GM21360 (cell line): ENCODE measurements around the gene KLHL4.
A peak's percentile ranks its signal among the peaks of the same experiment; 100 is the strongest.
"Not testable (repeated sequence)": the region's sequence is repeated elsewhere in the genome, so short reads cannot be mapped to it uniquely, and the experiment has no call there.

ENCODE experiments used
- ATAC-seq: cut with Tn5 transposase; IDR thresholded peaks from one replicate; pipeline ENCODE4 v1.9.1; 2021; ENCODE audit warnings: mild to moderate bottlenecking, moderate library complexity; ENCODE audit not compliant: unreplicated experiment

KLHL4 gene

DNA sequence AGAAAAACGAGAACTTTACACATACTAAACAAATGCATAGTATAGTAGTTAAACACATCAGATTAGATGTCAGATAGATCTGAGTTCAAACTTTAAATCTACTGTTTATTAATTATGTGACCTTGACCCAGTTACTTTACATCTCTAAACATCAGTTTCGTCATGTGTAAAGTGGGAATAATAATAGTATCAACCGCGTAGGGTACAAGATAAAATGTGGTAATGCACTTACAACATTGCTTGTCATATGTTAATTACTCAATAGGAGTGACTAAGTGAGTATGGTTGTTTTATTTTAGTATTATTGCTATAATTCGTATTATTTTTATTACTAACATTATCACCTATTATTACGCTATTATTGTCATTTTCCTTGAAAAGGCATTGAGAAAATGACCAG is 144.2 kb downstream of the KLHL4 start:
- ATAC-seq, result no peak

DNA sequence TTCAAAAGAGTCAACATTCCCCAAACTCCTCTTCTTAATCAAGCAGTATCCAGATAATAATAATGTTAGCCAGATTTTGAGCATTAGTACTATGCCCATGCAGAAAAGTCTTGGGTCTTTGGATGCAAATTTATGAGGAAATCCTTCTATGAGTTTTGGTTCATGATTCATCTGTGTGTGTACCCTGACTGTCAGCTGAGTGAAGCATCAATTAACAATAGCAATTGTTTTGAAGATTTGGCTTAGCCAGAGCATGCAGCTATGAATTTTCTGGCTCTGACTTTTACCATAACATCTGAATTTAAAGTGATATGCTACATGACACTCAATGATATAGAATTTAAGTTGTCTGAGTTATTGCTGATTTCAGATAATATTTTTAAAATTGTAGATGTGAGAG is 145.8 kb downstream of the KLHL4 start:
- no peak for ATAC-seq

DNA sequence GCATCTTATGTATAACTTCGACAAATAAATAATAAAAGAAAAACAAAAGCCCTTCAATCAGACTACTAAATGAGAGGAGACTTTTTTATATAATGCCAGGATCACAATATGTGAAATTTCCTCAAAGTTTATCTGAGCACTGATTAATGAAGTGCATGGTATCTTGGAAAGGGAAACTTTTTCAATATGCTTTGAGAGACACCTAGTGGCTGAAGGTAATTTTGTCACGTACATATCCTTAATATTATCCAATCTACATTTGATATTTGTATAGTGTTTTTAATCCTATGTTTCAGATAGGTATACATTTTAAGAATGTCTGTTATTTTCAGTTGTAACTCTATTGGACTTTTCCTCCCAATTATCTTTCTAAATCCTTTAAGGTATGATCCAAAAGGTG is 146.8 kb downstream of the KLHL4 start:
- ATAC-seq, result peak; percentile 60

DNA sequence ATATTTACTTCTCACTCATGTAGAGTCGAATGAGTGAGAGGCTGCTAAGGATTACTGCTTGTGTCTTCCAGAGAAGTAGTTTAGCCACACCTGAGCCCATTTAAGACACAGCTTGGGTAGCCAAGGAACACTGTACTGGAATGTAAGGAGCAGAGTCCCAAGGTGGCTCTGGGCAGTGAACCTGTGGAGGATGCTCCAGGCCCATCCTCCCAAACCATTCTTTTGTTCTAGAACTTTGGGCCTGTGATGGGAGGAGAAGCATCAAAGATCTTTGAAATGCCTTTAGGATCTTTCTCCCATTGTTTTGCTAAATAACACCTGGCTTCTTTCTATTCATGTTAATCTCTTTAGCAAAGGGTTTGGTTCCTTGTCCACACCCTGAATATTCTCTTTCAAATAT is 162.2 kb downstream of the KLHL4 start:
- no peak for ATAC-seq

DNA sequence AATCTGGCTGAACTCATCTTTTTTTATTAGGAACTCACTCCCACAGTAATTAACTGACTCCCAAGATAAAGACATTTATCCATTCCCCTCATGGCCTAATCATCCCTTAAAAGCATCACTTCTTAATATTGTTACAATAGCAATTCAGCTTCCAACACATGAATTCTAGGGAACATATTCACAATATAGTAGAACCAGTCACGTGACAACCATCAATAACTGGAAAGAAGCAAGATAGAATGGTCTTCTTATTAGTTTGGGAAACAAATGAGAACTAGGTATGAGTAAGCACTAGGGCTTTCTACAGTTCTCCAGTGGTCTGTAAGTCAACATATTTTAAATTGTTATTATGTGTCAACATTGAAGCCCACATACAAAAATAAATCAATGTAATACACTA is 170.1 kb downstream of the KLHL4 start:
- ATAC-seq, result no peak

DNA sequence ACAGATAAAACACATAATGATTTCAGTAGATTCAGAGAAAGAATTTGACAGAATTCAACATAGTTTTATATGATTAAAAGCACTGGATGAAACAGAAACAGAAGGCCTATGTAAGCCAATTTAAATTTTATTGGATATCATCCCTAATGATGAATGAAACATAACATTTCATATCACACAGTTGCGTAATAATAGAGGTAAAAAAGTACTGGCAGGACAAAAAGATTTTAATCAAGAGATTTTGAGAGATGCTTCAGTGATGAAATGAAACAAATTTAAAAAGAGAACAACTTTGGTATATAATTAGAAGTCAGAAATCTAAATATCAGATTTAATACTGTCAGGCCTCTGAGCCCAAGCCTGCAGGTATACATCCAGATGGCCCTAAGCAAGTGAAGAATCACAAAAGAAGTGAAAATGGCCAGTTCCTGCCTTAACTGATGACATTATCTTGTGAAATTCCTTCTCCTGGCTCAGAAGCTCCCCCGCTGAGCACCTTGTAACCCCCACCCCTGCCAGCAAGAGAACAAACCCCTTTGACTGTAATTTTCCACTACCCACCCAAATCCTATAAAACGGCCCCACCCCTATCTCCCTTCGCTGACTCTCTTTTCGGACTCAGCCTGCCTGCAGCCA is 170.6 kb downstream of the KLHL4 start:
- ATAC-seq, result not testable (repeated sequence)

DNA sequence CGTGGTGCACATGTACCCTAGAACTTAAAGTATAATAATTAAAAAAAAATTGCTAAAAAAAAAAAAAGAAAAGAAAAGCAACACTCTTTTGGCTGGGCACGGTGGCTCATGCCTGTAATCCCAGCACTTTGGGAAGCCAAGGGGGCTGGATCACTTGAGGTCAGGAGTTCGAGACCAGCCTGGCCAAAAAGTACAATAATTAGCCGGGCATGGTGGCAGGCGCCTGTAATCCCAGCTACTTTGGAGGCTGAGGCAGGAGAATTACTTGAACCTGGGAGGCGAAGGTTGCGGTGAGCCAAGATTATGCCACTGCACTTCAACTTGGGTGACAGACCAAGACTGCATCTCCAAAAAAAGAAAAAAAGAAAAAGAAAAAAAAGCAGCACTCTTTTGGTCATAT is 171.6 kb downstream of the KLHL4 start:
- ATAC-seq, result not testable (repeated sequence)

DNA sequence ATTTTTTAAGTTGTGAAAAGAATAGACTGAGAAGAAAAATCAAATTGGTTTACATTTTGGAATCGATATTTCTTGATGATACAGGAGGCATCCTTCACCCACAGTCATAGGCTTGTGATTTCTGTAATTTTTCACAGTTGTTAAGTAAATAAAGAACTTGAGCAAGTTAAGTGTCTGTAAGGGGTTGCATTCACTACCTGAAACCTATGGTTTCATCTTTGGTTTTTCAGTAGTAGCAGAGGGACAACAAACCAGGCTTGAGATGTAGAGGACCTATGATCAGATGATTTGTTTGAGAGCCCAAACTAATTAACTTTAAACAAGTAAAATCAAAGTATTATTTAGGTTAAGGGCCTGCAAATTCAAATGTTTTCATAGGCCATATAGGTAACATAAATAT is 175.6 kb downstream of the KLHL4 start:
- ATAC-seq, result no peak

DNA sequence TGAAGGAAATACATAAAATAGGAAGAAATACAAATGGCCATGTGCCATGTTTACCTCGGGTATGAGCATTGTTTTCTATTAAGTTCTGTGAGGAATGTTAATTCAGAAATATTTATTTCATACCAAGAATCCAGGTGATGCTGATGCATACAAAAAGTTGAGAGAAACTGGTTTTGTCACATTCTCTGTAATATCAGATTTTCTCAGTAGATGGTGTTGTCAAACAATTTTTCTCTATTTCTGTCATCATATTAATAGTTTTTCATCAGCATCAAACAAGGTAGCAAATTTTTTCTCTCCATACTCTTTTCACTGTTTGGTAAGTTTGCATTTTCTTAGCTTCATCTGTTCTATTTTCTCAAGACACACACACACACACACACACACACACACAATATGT is 179.8 kb downstream of the KLHL4 start:
- ATAC-seq, result no peak

DNA sequence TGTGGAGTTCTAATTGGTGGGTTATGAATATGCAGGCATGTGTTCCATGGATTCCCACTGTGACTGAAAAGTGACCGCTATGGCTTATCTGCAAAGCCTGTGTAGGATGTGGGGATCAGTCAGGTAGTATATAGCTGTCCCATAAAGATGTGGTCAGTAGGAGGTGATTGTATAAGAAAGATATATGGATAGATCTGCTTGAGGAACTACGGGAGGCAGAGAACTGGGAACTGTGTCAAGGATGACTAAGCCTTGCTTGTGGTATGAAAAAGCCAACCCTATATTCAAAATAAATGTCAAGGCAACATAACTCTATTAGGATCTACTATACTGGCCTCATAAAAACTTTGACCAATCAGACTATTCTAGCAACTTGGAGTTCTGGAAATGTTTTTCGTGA is 185.2 kb downstream of the KLHL4 start:
- ATAC-seq, result no peak

DNA sequence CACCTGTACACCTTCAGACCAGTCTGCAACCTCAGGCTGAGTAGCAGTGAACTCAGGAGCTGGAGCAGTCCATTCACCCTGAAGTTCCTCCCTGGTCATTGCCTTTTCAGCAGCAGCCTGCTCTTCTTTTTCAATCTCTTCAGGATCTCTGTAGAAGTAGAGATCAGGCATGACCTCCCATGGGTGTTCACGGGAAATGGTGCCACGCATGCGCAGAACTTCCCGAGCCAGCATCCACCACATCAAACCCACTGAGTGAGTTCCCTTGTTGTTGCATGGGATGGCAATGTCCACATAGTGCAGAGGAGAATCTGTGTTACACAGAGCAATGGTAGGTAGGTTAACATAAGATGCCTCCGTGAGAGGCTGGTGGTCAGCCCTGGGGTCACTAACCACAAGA is 185.9 kb downstream of the KLHL4 start:
- not testable (repeated sequence) for ATAC-seq

DNA sequence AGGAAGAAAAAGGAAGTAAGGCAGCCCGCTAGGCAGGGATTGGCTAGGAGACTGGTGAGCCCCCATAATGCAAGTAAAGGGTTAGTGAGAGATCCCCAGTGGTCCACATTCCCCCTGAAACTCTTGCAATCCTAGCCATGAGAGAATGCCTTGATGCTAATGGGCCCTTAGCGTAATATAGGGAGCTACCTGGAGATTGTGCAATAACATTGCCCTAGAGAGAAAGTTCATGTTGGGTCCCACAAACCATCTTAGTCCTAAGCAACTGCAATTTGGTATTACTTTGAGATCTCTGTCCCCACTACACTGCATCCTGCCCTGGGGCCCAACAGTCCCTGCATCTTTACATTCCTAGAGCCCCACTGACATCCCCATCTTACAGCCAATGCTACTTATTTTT is 188.5 kb downstream of the KLHL4 start:
- ATAC-seq, result no peak

DNA sequence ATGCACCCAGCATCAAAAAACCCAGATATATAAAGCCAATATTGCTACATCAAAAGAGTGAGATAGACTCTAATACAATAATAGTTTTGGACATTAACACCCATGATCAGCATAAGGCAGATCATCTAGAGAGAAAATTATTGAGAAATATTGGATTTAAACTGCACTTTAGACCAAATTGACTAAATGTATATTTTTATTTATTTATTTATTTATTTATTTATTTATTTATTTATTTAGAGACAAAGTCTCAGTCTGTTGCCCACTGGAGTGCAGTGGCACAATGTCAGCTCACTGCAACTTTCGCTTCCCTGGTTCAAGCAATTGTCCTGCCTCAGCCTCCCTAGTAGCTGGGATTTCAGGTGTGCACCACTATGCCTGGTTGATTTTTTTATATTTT is 193.0 kb downstream of the KLHL4 start:
- no peak for ATAC-seq
